ENCODE data around the gene SLC5A2.

SLC5A2 gene

GRCh38 chr16:31474173-31474714 lies 8.7 kb upstream of the SLC5A2 start:
- no peak for TF ChIP-seq SIN3A (IDR thresholded peaks at IDR 0.05; ENCODE audit: borderline replicate concordance, insufficient read depth, low read length)

DNA sequence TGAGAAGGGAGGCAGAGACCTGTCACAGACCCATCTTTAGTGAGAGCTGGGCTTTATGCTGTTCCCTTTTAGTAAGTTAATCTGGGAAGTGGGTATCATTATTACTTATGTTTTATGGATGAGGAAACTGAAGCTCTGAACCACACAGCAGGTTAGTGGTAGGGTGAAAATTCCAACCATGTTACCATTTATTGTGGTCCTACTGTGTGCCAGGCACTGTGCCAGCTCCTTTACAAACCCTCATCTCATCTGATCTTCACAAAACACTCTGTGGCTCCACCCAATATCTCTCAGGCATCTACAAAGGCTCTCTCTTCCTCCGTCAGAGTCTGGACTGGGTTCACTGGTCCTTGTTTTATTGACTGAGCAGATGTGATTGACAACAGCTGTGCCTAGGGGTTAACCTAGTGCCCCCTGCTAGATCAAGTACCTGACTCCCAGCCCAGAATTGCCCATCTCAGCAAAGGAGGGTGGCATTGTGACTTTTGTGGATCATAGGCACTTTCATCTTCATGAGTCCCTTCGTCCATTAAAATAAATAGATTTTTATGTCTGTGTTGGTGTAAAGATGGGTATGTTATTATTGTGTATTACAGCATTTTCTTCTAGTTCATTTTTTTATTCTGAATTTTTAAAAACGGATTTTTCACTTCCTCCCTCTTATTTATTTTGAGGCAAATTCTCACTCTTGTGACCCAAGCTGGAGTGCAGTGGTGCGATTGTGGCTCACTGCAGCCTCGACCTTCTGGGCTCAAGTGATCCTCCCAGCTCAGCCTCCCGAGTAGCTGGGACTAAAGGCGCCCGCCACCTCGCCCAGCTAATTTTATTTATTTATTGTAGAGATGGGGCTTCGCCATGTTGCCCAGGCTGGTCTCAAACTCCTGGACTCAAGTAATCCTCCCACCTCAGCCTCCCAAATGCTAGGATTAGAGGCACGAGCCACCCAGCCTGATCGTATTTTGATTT lies 7.9 kb upstream of the SLC5A2 start:
- no peak for TF ChIP-seq TAF1 (IDR thresholded peaks at IDR 0.05; ENCODE audit: borderline replicate concordance, insufficient read depth, low read length)
- TF ChIP-seq FOXP2 (optimal IDR thresholded peaks at IDR 0.05; ENCODE audit: borderline replicate concordance, extremely low read depth, extremely low read length, insufficient read depth), result no peak

GRCh38 chr16:31475946-31476302 lies 7.0 kb upstream of the SLC5A2 start:
- TF ChIP-seq TAF1 (IDR thresholded peaks at IDR 0.05; ENCODE audit: borderline replicate concordance, insufficient read depth, low read length), result no peak
- no peak for TF ChIP-seq FOXP2 (optimal IDR thresholded peaks at IDR 0.05; ENCODE audit: borderline replicate concordance, extremely low read depth, extremely low read length, insufficient read depth)
- no peak for TF ChIP-seq SIN3A (IDR thresholded peaks at IDR 0.05; ENCODE audit: borderline replicate concordance, insufficient read depth, low read length)
- no peak for TF ChIP-seq POLR2AphosphoS5 (IDR thresholded peaks at IDR 0.05; ENCODE audit: low read depth, low read length)
- TF ChIP-seq REST (IDR thresholded peaks at IDR 0.05; ENCODE audit: insufficient read depth in 1 of 2, low read depth in 2 of 2, low read length in 2 of 2), result no peak

DNA sequence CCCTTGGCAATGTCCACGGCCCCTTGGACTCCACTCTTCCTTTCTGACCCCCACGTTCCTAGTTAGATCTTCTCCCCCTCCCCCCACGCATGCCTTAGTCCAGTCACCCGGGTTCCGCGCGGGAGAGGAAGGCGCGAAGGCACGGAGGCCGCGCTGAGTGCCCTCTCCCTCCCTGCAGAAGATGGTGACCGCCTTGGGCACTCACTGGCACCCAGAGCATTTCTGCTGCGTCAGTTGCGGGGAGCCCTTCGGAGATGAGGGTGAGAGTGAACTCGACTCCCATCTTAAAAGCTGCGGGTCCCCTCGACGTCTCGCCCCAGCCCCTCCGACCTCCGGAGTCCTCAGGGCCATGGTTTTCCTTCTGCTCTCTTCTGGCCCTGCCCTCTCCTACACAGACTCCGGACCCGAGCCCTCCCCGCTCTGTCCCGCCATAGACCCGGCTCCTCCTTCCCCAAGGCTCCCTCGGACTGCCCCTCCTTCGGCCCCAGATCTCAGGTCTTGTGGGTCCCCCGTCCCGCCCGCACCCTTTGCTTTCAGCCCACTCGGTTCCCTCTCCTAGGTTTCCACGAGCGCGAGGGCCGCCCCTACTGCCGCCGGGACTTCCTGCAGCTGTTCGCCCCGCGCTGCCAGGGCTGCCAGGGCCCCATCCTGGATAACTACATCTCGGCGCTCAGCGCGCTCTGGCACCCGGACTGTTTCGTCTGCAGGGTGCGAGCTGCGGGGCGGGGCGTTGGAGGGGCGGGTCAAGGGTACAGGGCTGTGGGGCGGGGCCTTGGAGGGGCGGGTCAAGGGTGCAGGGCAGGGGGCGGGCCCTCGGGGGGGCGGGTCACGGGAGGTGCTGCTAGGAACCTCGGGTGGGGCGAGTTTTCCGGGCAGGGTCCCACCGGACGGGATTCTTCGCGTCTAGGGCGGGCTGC lies 6.4 kb upstream of the SLC5A2 start:
- TF ChIP-seq TAF1 (IDR thresholded peaks at IDR 0.05; ENCODE audit: borderline replicate concordance, insufficient read depth, low read length), result no peak
- no peak for TF ChIP-seq POLR2AphosphoS5 (IDR thresholded peaks at IDR 0.05; ENCODE audit: low read depth, low read length)
- TF ChIP-seq SIN3A (IDR thresholded peaks at IDR 0.05; ENCODE audit: borderline replicate concordance, insufficient read depth, low read length), result no peak
- no peak for TF ChIP-seq FOXP2 (optimal IDR thresholded peaks at IDR 0.05; ENCODE audit: borderline replicate concordance, extremely low read depth, extremely low read length, insufficient read depth)
- TF ChIP-seq REST (IDR thresholded peaks at IDR 0.05; ENCODE audit: insufficient read depth in 1 of 2, low read depth in 2 of 2, low read length in 2 of 2), result no peak

DNA sequence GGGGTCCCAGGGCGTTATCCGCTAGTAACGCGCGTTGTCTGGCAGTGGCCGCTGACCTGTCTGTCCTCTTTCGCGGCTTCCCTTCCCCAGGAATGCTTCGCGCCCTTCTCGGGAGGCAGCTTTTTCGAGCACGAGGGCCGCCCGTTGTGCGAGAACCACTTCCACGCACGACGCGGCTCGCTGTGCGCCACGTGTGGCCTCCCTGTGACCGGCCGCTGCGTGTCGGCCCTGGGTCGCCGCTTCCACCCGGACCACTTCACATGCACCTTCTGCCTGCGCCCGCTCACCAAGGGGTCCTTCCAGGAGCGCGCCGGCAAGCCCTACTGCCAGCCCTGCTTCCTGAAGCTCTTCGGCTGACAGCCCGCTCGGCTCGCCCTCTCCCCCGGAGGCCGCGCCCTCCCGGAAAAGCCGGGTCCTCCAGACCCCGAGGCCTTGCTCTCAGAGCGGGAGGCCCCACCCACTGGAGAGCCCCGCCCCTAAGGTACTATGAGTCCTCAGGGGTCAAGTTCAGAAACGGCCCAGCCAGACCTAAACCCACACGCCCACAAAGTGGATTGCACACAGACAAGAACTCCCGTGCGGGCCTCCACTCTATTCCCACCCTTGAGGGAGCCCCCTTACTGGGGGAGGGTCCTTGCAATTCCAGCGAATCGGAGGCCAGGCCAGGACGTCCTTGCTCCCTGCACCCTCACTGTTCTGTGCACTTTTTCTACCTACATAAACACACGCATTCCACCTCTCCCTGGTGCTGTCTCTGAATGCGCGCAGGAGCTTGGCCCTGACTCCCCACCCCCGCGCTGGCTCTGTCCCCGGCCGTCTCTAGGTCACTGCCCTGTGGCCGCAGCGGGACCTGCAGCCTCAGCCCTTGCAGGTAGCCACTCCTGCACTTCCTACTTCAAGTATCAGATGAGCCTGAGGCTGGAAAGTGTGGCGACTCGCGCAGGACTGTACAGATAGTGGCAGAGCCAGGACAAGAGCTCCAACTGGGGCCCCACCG lies 5.4 kb upstream of the SLC5A2 start:
- no peak for TF ChIP-seq REST (IDR thresholded peaks at IDR 0.05; ENCODE audit: insufficient read depth in 1 of 2, low read depth in 2 of 2, low read length in 2 of 2)
- TF ChIP-seq SIN3A (IDR thresholded peaks at IDR 0.05; ENCODE audit: borderline replicate concordance, insufficient read depth, low read length), result no peak
- no peak for TF ChIP-seq FOXP2 (optimal IDR thresholded peaks at IDR 0.05; ENCODE audit: borderline replicate concordance, extremely low read depth, extremely low read length, insufficient read depth)
- TF ChIP-seq POLR2AphosphoS5 (IDR thresholded peaks at IDR 0.05; ENCODE audit: low read depth, low read length), result no peak
- no peak for TF ChIP-seq TAF1 (IDR thresholded peaks at IDR 0.05; ENCODE audit: borderline replicate concordance, insufficient read depth, low read length)

All from PFSK-1 (cell line).